Activated naive CD4-positive, alpha-beta T cell treated with Interleukin-2 at 50 U/mL for 16 hours (primary cell): ENCODE data around the gene FFAR1.

Experiments
- DNase-seq: peaks from one replicate; pipeline ENCODE4 v3.0.0-alpha.2; 2020

FFAR1 gene, protein sequence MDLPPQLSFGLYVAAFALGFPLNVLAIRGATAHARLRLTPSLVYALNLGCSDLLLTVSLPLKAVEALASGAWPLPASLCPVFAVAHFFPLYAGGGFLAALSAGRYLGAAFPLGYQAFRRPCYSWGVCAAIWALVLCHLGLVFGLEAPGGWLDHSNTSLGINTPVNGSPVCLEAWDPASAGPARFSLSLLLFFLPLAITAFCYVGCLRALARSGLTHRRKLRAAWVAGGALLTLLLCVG (N-terminal part only)

DNA sequence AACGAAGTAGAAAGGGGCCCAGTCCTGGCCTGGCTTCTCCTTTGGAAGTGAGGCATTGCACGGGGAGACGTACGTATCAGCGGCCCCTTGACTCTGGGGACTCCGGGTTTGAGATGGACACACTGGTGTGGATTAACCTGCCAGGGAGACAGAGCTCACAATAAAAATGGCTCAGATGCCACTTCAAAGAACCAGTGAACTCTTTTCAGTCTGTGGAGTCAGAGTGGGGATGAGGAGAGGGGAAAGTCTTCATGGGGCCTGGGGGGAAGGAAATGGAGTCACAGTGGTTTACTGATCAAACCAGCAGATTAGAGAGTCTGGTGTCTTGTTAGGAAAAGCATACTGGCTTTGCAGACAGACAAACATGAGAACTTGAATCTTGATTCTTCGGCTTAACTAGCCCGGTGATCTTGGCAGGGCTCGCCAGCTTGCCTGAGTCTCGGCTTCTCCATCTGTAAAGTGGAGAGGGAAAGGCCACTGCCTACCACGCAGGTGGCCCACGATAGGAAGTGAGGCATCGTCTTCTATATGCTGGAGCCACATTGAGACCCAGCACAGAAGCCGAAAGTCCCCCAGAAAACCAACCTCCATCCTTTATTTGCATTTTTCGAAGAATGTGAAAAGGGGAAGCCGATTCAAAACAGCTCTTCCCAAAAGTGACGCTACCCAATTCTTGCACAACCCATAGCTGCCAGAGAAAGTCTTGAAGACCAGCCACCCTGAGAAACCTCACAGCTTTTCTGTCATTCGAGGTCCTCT lies at the start of gene FFAR1:
TSS of gene FFAR1 (plus strand) at position 732 of the 759 bp plus-strand sequence. CDS start 3,650 bp downstream, outside the sequence.
- peak; percentile 50 for DNase-seq

DNA sequence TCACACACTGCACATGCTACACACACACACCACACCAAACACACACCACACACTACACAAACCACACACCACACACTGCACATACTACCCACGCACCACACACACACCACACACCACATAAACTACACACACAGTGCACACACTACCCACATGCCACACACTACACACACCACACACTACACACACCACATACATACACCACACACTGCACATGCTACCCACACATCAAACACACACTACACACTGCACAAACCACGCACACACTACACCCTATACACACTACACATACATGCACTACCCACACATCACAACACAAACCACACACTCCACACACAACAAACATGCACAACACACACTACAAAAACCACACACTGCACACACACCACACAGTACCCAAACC lies 49.8 kb upstream of the FFAR1 start:
- DNase-seq: no peak

GRCh38 chr19:35298561-35298972 lies 49.1 kb upstream of the FFAR1 start:
- no peak for DNase-seq

GRCh38 chr19:35299523-35300338 lies 48.0 kb upstream of the FFAR1 start:
- DNase-seq: no peak

DNA sequence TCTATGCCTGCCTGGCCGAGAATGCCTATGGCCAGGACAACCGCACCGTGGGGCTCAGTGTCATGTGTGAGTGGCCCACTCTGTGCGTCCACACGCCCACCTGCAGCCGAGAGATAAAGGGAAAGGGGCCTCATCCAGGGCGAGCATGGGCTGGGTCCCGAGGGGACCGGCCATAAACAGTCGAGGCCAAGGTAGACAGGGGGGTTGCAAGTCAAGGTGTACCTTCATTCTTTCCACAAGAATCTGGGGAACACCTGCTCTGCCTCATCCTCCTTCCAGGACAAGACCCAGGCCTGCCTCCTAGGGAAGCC lies 47.4 kb upstream of the FFAR1 start:
- DNase-seq: no peak

DNA sequence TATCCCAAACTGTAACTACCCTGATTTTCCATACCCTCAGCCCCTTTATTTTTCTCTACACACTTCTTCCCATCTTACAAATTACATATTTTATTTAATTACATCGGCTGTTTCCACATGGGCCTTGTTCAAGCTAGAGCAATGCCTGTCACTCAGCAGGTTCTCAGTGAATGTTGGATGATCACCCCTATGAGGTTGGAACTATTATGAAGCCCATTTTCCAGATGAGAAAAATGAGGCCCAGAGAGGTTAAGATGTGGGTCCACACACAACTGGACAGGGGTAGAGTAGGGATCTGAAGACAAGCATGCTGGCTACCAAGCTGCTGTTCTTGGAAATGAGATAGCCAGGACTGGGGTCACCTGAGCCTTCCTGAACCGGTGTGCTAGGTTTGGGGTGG lies 45.7 kb upstream of the FFAR1 start:
- DNase-seq: no peak

GRCh38 chr19:35302446-35302845 lies 45.3 kb upstream of the FFAR1 start:
- no peak for DNase-seq

DNA sequence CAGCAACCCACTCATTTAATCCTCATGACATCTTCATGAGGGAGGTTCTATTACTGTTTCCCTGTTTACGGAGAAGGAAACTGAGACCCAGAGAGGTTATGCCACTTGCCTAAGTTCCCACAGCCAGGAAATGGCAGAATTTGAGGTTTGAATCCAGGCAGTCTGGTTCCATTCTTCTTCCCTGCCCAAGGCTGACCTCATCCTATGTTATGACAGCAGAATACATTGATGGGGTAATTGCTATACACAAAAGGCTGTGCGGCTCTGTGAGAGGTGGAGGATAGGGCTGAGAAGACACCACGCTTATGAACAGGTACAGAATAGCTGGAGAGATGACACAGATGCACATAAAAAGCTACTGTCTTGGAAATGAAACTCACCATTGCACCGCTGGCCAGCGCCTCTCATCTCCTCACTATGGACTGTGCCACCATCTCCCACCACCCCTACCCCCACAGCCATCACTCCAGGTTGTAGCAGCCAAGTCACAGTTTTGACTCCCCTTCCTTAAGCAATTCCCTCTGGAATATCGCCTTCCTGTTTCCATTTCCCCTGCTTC lies 44.3 kb upstream of the FFAR1 start:
- no peak for DNase-seq

GRCh38 chr19:35304036-35304435 lies 43.7 kb upstream of the FFAR1 start:
- DNase-seq: no peak

GRCh38 chr19:35305181-35305580 lies 42.5 kb upstream of the FFAR1 start:
- DNase-seq: no peak

DNA sequence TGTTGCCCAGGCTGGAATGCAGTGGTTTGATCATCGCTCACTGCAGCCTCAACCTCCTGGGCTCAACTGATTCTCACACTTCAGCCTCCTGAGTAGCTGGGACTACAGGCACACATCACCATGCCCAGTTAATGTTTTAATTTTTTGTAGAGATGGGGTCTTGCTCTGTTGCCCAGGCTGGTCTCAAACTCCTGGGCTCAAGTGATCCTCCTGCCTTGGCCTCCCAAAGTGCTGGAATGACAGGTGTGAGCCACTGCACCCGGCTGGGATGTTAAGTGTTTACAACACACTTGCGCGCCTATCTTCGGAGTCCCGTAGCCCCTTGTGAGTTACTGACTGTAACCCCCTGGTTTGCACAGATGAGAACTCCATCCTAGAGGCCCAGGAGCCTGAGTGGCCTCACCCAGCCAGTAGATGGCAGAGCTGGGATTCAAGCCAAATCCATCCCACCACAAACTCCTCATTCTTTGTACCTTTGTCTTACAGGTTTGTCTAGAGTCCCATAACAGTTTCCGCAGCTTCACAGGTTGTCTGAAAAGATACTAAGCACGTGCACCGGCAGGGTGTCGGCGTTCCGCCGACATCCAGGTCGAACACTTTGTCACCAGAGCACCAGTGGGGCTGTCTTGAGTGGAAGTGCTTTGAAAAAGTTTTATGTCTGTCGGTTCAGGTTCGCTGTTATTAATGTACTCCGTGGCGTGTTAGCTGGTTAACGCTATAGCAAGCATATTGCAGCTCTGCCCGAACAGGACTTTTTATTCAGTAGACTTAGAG lies 41.0 kb upstream of the FFAR1 start:
- no peak for DNase-seq

DNA sequence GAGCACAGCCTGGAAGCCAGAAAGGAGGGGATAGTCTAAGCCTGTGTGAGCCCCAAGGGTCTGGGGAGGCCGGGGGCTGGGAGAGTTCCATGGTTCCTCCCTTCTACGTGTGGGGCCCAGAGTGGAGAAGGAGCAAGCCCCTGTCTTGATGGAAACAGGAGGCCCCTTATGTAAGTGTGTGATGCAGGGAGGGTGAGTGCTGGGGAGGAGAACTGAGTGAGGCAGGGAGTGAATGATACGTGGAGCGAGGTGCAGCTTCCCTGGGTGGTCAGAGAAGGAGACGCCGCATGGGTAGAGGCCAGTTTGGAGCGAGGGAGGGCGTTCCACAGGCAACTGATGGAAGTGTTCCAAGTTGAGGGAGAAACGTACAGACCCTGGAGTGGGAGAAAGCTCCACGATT lies 39.8 kb upstream of the FFAR1 start:
- DNase-seq: no peak

DNA sequence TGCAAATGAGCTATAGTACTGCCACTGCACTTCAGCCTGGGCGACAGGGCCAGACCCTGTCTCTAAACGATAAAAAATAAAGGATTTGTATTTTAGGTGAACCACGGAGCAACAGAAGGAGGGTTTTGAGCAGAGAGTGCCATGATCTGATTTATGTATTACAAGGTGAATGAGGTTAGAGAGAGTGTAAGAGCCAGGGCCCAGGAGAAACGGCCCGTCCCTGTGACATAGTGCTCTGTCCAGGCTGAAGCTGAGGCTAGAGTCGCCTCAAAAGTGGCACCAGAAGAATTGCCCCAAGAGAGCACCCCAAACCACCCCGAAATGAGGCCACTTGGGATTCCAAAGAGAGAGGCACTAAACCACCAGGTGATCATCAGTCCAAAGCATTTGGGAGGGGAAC lies 38.8 kb upstream of the FFAR1 start:
- DNase-seq: no peak

DNA sequence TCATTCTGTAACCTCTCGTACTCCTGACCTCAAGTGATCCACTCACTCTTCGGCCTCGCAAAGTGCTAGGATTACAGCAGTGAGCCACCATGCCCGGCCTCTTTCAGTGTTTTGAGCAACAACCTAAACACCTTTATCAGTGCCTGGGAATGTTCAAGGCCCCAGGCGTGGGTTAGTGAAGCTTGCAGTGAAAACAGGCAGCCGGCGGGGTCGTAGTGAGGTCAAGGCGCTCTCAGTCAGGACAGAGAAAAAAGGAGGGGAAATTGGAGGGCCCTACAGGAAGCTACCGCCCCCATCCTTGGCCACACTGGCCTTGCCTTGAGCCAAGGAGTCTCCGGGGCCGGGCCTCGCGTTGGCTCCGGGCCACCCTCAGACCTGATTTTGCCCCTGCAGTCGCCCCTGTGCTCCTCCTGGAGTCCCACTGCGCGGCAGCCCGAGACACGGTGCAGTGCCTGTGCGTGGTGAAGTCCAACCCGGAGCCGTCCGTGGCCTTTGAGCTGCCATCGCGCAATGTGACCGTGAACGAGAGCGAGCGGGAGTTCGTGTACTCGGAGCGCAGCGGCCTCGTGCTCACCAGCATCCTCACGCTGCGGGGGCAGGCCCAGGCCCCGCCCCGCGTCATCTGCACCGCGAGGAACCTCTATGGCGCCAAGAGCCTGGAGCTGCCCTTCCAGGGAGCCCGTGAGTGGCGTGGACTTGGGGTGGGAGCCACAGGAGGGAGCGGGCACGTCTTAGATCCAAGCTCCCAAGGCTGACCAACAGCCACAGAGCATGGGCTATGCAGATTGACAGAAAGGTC lies 38.0 kb upstream of the FFAR1 start:
- DNase-seq: no peak

- DNase-seq: no peak
Observed at GRCh38 chr19:35310331-35310730, 37.4 kb upstream of the FFAR1 start.

- no peak for DNase-seq
Observed at GRCh38 chr19:35310811-35311465, 36.8 kb upstream of the FFAR1 start.

DNA sequence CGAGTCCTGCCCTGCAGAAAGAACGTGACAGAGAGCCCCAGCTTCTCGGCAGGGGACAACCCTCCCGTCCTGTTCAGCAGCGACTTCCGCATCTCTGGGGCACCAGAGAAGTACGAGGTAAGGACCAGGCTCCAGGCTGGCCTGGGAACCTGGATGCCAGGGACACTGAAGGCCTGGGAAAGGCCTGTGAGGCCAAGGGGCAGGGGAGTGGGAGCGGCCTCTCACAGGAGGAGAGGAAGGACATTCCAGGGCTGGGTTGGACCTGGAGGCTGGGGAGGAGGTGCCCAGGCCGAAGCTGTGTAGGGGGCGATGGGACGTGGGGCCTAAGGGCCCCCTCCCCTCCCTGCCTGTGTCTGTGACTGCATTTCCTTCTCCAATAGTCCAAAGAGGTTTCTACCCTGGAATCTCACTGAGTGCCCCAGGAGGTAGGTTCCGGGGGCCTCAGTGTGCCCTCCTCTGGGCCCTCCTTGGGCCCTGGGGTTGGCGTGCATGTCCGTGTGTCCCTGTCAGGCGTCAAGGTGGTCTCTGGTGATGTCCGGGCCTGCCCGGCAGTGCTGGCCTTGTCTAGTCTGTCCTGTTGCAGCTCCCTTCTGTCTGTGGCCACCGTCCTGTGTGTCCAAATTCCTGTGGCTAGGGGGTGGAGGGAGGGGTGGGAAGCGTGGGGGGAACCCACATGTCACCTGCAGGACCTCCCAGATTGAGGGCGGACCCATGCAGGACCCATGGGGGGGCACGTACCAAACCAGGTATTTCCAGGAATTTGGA lies 35.6 kb upstream of the FFAR1 start:
- no peak for DNase-seq

DNA sequence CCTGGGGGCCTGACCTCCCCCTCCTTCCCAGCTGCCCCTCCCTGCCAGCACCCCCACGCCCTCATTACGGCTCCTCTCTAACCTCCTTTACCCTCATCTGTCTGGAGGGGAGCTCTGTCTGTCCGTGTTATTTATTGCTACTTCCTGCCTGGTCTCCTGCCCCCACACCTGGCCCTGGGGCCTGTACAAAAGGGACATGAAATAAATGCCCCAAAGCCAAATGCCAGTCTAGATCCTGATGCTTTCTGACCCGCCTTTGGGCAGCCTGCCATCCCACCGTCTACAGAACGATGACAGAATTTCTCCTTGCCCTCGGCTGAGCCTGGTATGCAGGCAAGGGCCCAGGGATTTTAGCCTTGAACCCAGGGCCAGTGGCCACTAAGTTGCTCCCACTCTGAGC lies 34.1 kb upstream of the FFAR1 start:
- no peak for DNase-seq

DNA sequence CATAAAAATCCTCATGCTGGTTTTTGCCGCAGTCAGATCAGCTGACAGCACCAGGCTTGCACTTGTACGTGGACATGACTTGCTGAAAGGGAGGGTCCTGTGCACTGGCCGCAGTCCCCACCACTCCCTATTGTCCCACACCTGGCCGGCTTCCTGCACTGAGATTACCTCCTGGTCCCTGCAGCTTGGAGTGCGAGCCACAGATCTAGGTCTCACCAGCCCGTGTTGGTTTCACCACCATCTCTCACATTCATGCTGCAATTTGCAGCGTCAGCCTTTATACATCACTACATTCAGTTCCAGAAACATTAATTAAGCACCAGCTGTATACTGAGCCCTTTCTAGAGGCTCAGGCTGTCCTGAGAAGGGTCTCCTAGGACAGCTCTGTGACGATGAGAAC lies 33.7 kb upstream of the FFAR1 start:
- DNase-seq: no peak

DNA sequence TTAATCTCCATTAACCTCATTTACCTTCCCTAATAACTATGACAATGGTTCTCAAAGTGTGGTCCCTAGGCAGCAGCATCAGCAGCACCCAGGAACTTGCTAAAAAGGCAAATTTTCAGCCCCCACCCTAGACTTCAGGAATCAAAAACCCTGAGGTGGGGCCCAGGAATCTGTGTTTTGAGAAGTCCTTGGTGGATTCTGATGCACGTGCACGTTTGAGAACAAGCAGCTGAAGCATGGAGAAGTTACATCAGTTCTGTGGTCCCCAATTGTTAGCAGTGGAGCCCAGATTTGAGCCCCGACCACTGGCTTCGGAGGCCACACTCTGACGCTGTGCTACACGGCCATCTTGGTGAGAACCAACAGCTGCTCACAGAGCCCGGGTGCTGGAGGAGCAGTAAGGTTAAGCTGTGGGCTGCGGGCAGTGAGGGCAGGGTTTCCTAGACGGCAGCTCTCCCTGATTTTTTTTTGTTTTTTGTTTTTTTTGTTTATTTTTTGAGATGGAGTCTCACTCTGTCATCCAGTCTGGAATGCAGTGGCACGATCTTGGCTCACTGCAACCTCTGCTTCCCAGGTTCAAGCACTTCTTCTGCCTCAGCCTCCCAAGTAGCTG lies 32.7 kb upstream of the FFAR1 start:
- DNase-seq: no peak
